ENCODE measurements around the gene PDE4B. TPM values are rescaled to one million over a fixed set of nuclear protein-coding genes. Genes with fewer than 3 reads are reported as not detected.

The PDE4B gene
- total RNA-seq, 1 experiment from 2014 or later = 3.3 TPM

GRCh38 chr1:66383611-66384010, 590.9 kb downstream of the PDE4B start:
- peaks cover 32% of the 10 kb centered on the region for H3K9me3 Mint-ChIP-seq (ENCODE audit: unreplicated experiment)
- no peaks in the 10 kb centered on the region for H3K4me1 Mint-ChIP-seq (ENCODE audit: insufficient read depth, unreplicated experiment)
- no peak overlapping the region for H3K4me3 Mint-ChIP-seq (ENCODE audit: unreplicated experiment)
- H3K27me3 Mint-ChIP-seq (ENCODE audit: insufficient read depth, unreplicated experiment) = no peaks in the 10 kb centered on the region
- intact Hi-C loops (cut with micrococcal nuclease) = no loop called here
- ChIA-PET POLR2A (no interaction called here), CTCF (interaction anchor here (1.4 kb wide), 1 partner anchor 62 kb away, joined by 7 read pairs; no protein-coding TSS in a partner anchor)
- no peak overlapping the region for H3K27ac Mint-ChIP-seq (ENCODE audit: low read depth, unreplicated experiment)
- H3K36me3 Mint-ChIP-seq (ENCODE audit: insufficient read depth, unreplicated experiment) = no peaks in the 10 kb centered on the region
- TF ChIP-seq CTCF (IDR thresholded peaks at IDR 0.05; ENCODE audit: unreplicated experiment) = no peak
- no TSS peak for BruUV-seq (replicated peaks)
- DNase-seq (ENCODE audit: unreplicated experiment) = no peak

GRCh38 chr1:66384258-66384921, 591.7 kb downstream of the PDE4B start:
- Mint-ChIP-seq H3K4me1 (ENCODE audit: insufficient read depth, unreplicated experiment) (no peaks in the 10 kb centered on the region), H3K27ac (ENCODE audit: low read depth, unreplicated experiment) (no peak overlapping the region), H3K9me3 (ENCODE audit: unreplicated experiment) (peaks cover 32% of the 10 kb centered on the region), H3K4me3 (ENCODE audit: unreplicated experiment) (no peak overlapping the region), H3K27me3 (ENCODE audit: insufficient read depth, unreplicated experiment) (no peaks in the 10 kb centered on the region), H3K36me3 (ENCODE audit: insufficient read depth, unreplicated experiment) (no peaks in the 10 kb centered on the region)
- CTCF ChIA-PET = interaction anchor here (1.4 kb wide), 1 partner anchor 61 kb away, joined by 7 read pairs; no protein-coding TSS in a partner anchor
- no peak for DNase-seq (ENCODE audit: unreplicated experiment)
- no TSS peak for BruUV-seq (replicated peaks)
- TF ChIP-seq CTCF (IDR thresholded peaks at IDR 0.05; ENCODE audit: unreplicated experiment) = no peak
- POLR2A ChIA-PET = no interaction called here
- intact Hi-C loops (cut with micrococcal nuclease) = no loop called here

GRCh38 chr1:66386712-66387111, 594.0 kb downstream of the PDE4B start:
- H3K4me1 Mint-ChIP-seq (ENCODE audit: insufficient read depth, unreplicated experiment) = no peaks in the 10 kb centered on the region
- no peaks in the 10 kb centered on the region for H3K27me3 Mint-ChIP-seq (ENCODE audit: insufficient read depth, unreplicated experiment)
- no peaks in the 10 kb centered on the region for H3K36me3 Mint-ChIP-seq (ENCODE audit: insufficient read depth, unreplicated experiment)
- no peak for TF ChIP-seq CTCF (IDR thresholded peaks at IDR 0.05; ENCODE audit: unreplicated experiment)
- peaks cover 34% of the 10 kb centered on the region for H3K9me3 Mint-ChIP-seq (ENCODE audit: unreplicated experiment)
- H3K27ac Mint-ChIP-seq (ENCODE audit: low read depth, unreplicated experiment) = no peak overlapping the region
- intact Hi-C loops (cut with micrococcal nuclease) = no loop called here
- CTCF ChIA-PET = interaction anchor here (0.7 to 0.9 kb wide), 2 partner anchors 9 to 133 kb away, joined by 3 to 4 read pairs; no protein-coding TSS in a partner anchor
- POLR2A ChIA-PET = interaction anchor here (1.1 kb wide), 1 partner anchor 10 kb away, joined by 3 read pairs; no protein-coding TSS in a partner anchor
- DNase-seq (ENCODE audit: unreplicated experiment) = peak; percentile 15
- no TSS peak for BruUV-seq (replicated peaks)
- no peak overlapping the region for H3K4me3 Mint-ChIP-seq (ENCODE audit: unreplicated experiment)

GRCh38 chr1:66388913-66389312, 596.2 kb downstream of the PDE4B start:
- Mint-ChIP-seq H3K9me3 (ENCODE audit: unreplicated experiment) (peaks cover 30% of the 10 kb centered on the region), H3K27me3 (ENCODE audit: insufficient read depth, unreplicated experiment) (no peaks in the 10 kb centered on the region), H3K4me3 (ENCODE audit: unreplicated experiment) (no peak overlapping the region), H3K4me1 (ENCODE audit: insufficient read depth, unreplicated experiment) (no peaks in the 10 kb centered on the region), H3K36me3 (ENCODE audit: insufficient read depth, unreplicated experiment) (no peaks in the 10 kb centered on the region), H3K27ac (ENCODE audit: low read depth, unreplicated experiment) (no peak overlapping the region)
- ChIA-PET POLR2A (interaction anchor here (1.2 kb wide), 1 partner anchor 13 kb away, joined by 4 read pairs; no protein-coding TSS in a partner anchor), CTCF (interaction anchor here (1.2 to 1.8 kb wide), 2 partner anchors 12 to 337 kb away, joined by 3 to 10 read pairs; no protein-coding TSS in a partner anchor)
- no peak for DNase-seq (ENCODE audit: unreplicated experiment)
- intact Hi-C loops (cut with micrococcal nuclease) = no loop called here
- BruUV-seq (replicated peaks) = no TSS peak
- TF ChIP-seq CTCF (IDR thresholded peaks at IDR 0.05; ENCODE audit: unreplicated experiment) = no peak

Data from MCF 10A (cell line).